Epithelial cell of esophagus (primary cell): ENCODE data around the gene KIAA0930.

ENCODE experiments used
- DNase-seq: peaks from one replicate; pipeline ENCODE4 v3.0.0; 2010; ENCODE audit warnings: low read depth
- H3K4me3 ChIP-seq: 2 replicates; pipeline ENCODE4 v1.5.1; 2011; ENCODE audit warnings: mild to moderate bottlenecking, low read length, control low read depth
- TF ChIP-seq, protein P1 (sequence below): IDR thresholded peaks from 2 replicates; pipeline ENCODE4 v1.5.1; 2011; ENCODE audit warnings: low read depth, mild to moderate bottlenecking, low read length, control low read depth, inconsistent platforms; ENCODE audit not compliant: insufficient read depth; ENCODE audit errors: missing control alignments

Gene KIAA0930

GRCh38 chr22:45210991-45211390, 29.7 kb downstream of the KIAA0930 start:
- H3K4me3 ChIP-seq, result no peak overlapping the region
- TF ChIP-seq, protein P1, sequence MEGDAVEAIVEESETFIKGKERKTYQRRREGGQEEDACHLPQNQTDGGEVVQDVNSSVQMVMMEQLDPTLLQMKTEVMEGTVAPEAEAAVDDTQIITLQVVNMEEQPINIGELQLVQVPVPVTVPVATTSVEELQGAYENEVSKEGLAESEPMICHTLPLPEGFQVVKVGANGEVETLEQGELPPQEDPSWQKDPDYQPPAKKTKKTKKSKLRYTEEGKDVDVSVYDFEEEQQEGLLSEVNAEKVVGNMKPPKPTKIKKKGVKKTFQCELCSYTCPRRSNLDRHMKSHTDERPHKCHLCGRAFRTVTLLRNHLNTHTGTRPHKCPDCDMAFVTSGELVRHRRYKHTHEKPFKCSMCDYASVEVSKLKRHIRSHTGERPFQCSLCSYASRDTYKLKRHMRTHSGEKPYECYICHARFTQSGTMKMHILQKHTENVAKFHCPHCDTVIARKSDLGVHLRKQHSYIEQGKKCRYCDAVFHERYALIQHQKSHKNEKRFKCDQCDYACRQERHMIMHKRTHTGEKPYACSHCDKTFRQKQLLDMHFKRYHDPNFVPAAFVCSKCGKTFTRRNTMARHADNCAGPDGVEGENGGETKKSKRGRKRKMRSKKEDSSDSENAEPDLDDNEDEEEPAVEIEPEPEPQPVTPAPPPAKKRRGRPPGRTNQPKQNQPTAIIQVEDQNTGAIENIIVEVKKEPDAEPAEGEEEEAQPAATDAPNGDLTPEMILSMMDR, result no peak
- DNase-seq, result no peak

DNA sequence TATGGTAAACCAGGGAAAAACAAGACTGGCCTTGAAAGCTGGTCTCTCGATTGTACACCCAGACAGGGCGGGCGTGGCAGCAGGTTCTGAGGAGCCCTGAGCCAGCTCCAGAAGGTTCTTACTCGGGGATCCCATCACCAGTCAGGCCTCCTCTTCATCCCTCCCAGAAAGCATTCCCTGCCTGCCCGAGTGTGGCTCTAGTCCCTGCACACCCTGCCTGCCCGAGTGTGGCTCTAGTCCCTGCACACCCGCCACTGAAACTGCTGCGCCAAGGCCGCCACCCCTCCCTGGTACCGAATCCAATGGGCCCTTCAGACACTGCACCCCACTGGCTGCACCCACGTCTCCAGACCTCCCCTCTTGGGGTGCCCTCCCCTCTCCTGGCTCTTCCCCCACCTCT, 30.1 kb downstream of the KIAA0930 start:
- TF ChIP-seq, protein P1, result no peak
- DNase-seq, result no peak
- no peak overlapping the region for H3K4me3 ChIP-seq

GRCh38 chr22:45210174-45210573, 30.5 kb downstream of the KIAA0930 start:
- TF ChIP-seq, protein P1, result no peak
- no peak for DNase-seq
- no peak overlapping the region for H3K4me3 ChIP-seq

- DNase-seq, result peak; percentile 59
- no peak overlapping the region for H3K4me3 ChIP-seq
- TF ChIP-seq, protein P1, result peak; percentile 62
These were observed 31.5 kb downstream of the KIAA0930 start for GRCh38 chr22:45208993-45209838.

DNA sequence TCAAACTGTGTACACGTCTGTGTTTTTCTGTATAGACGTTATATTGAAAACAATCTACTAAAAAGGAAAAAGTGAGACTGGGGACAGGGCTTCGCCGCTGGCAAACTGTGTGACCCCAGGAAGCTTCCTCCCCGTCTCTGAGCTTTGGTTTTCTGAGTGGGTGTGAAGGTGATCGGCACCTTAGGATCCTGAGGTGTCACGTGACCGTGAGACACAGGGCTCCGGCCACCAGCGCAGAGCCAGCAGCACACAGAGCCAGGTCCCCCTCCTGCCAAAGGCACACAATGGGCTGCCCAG, 32.0 kb downstream of the KIAA0930 start:
- DNase-seq, result no peak
- TF ChIP-seq, protein P1, result no peak
- no peak overlapping the region for H3K4me3 ChIP-seq

GRCh38 chr22:45207981-45208664, 32.6 kb downstream of the KIAA0930 start:
- DNase-seq, result peak; percentile 94
- H3K4me3 ChIP-seq, result no peak overlapping the region
- TF ChIP-seq, protein P1, result no peak
